SIG-M5 treated with dmso at 0.1 percent for 504 hours (cell line): Measurements from ENCODE around the gene SLC35A5.

Experiments
- DNase-seq: peaks from one replicate; lab custom pipeline; 2025; ENCODE audit not compliant: unreplicated experiment; lab: John Stamatoyannopoulos, UW

Gene SLC35A5

GRCh38 chr3:112569265-112569664 lies 7.4 kb downstream of the SLC35A5 start:
- no peak for DNase-seq

- peak; percentile 8 for DNase-seq
Measured at GRCh38 chr3:112572701-112573100, 10.9 kb downstream of the SLC35A5 start.

- peak; percentile 78 for DNase-seq
Measured at GRCh38 chr3:112579232-112579631, 17.4 kb downstream of the SLC35A5 start.

- DNase-seq = no peak
Measured at GRCh38 chr3:112579697-112580096, 17.9 kb downstream of the SLC35A5 start.

GRCh38 chr3:112582244-112582874 lies 20.5 kb downstream of the SLC35A5 start:
- DNase-seq = peak; percentile 58

GRCh38 chr3:112583105-112583504 lies 21.3 kb downstream of the SLC35A5 start:
- DNase-seq = no peak

- DNase-seq = no peak
Measured at GRCh38 chr3:112585782-112586181, 23.9 kb downstream of the SLC35A5 start.

GRCh38 chr3:112587336-112587735 lies 25.5 kb downstream of the SLC35A5 start:
- DNase-seq = no peak

- no peak for DNase-seq
Measured at GRCh38 chr3:112593258-112593657, 31.4 kb downstream of the SLC35A5 start.

- DNase-seq = no peak
Measured at GRCh38 chr3:112594856-112595255, 33.0 kb downstream of the SLC35A5 start.

GRCh38 chr3:112597945-112598344 lies 36.1 kb downstream of the SLC35A5 start:
- no peak for DNase-seq

- no peak for DNase-seq
Measured at GRCh38 chr3:112598731-112599130, 36.9 kb downstream of the SLC35A5 start.

- DNase-seq = no peak
Measured at GRCh38 chr3:112602217-112602838, 40.5 kb downstream of the SLC35A5 start.

- DNase-seq = no peak
Measured at GRCh38 chr3:112604536-112604935, 42.7 kb downstream of the SLC35A5 start.

- no peak for DNase-seq
Measured at GRCh38 chr3:112605285-112605684, 43.4 kb downstream of the SLC35A5 start.

GRCh38 chr3:112606098-112606497 lies 44.3 kb downstream of the SLC35A5 start:
- DNase-seq = no peak

GRCh38 chr3:112607863-112608262 lies 46.0 kb downstream of the SLC35A5 start:
- DNase-seq = no peak

- peak; percentile 19 for DNase-seq
Measured at GRCh38 chr3:112610121-112610520, 48.3 kb downstream of the SLC35A5 start.

GRCh38 chr3:112611752-112612515 lies 50.1 kb downstream of the SLC35A5 start:
- no peak for DNase-seq

GRCh38 chr3:112615989-112616731 lies 54.3 kb downstream of the SLC35A5 start:
- no peak for DNase-seq

GRCh38 chr3:112617285-112617684 lies 55.4 kb downstream of the SLC35A5 start:
- DNase-seq = no peak
